IgD-negative memory B cell (primary cell): ENCODE measurements around the gene MACO1. TPM values are rescaled to one million over a fixed set of nuclear protein-coding genes. Genes with fewer than 3 reads are reported as not detected.
"Not testable (repeated sequence)": the region's sequence is repeated elsewhere in the genome, so short reads cannot be mapped to it uniquely, and the experiment has no call there.

Experiments used
- H3K27ac Mint-ChIP-seq, 3 donors: one replicate each; pipeline ENCODE4 v1.8.0; 2020 to 2022; ENCODE audit warnings: mild to moderate bottlenecking in 3 of 3, mixed read lengths in 3 of 3, moderate library complexity in 1 of 3
- H3K27me3 Mint-ChIP-seq: one replicate; pipeline ENCODE4 v1.8.0; 2021; ENCODE audit warnings: mixed read lengths
- H3K36me3 Mint-ChIP-seq: one replicate; pipeline ENCODE4 v1.8.0; 2020; ENCODE audit warnings: mild to moderate bottlenecking, mixed read lengths
- H3K4me1 Mint-ChIP-seq, 3 donors: one replicate each; pipeline ENCODE4 v1.8.0; 2020 to 2022; ENCODE audit warnings: mixed read lengths in 3 of 3, mild to moderate bottlenecking in 1 of 3
- H3K4me3 Mint-ChIP-seq, 4 donors: one replicate each; pipeline ENCODE4 v1.8.0; 2020 to 2022; ENCODE audit warnings: mild to moderate bottlenecking in 4 of 4, mixed read lengths in 4 of 4, moderate library complexity in 3 of 4
- H3K9me3 Mint-ChIP-seq, 3 donors: one replicate each; pipeline ENCODE4 v1.8.0; 2020 to 2021; ENCODE audit warnings: mixed read lengths in 3 of 3, mild to moderate bottlenecking in 1 of 3
- polyA plus RNA-seq: library from polyadenylated mRNA; unstranded; fragments of 300-500 nt; fragmentation: Illumina TruSeq; gene quantifications from one replicate; pipeline ENCODE4 v1.2.3, GENCODE V29; 2021

Gene MACO1
- polyA plus RNA-seq, 1 donor from 2014 or later = 8.3 TPM

DNA sequence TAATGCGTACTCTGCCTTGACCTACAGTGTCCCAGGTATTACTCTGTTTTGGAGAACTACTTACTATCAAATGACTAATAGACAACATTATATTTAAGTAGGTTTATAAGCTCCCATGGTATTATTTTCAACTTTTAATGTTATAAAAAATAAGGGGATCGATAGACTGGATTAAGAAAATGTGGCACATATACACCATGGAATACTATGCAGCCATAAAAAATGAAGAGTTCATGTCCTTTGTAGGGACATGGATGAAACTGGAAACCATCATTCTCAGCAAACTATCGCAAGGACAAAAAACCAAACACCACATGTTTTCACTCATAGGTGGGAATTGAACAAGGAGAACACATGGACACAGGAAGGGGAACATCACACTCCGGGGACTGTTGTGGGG, 30.1 kb downstream of the MACO1 start:
- H3K4me3 Mint-ChIP-seq, H3K4me1 Mint-ChIP-seq, H3K9me3 Mint-ChIP-seq, H3K27ac Mint-ChIP-seq, H3K36me3 Mint-ChIP-seq, H3K27me3 Mint-ChIP-seq: not testable (repeated sequence)

DNA sequence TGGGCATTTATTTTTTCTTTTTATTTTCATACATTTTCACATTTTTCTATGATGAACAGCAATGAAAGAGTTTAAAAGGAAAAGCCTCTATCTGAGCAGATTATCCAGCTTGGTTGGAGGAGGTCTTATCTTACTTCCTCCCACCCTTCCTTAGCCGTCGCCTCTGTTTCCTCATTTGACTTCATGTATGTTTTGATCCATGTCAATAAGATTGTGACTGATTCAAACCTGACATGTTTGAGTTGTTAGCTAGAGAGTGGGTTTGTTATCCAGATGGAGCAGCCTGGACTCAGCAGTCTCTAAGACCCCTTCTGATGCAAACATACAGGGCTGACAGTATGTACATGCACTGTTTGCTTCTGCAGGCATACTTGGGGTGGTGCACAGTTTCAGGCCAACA, 31.2 kb downstream of the MACO1 start:
- Mint-ChIP-seq H3K27me3 (no peaks in the 10 kb centered on the region), H3K27ac (no peak overlapping the region), H3K4me1 (peaks cover 0 to 2% (median 0%) of the 10 kb centered on the region in 3 donors), H3K9me3 (peaks cover 0 to 3% (median 3%) of the 10 kb centered on the region in 3 donors), H3K36me3 (peaks cover 7% of the 10 kb centered on the region), H3K4me3 (no peak overlapping the region)

DNA sequence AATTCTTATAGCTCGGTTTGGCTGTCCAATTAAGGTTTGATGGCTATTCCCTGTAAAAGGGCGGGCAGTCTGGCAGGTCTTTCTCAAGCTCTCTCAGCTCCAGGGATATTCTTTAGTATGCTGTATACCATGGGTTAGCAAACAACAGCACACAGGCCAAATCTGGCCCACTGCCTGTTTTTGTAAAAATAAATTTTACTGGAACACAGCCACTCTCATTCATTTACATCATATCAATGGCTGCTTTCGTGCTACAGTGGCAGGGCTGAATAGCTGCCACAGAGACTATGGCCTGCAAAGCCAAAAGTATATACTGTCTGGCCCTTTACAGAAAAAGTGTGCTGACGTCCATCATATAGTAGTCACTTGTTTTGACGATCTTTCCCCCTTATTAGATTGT, 32.0 kb downstream of the MACO1 start:
- H3K4me1 Mint-ChIP-seq = peaks cover 0 to 6% (median 2%) of the 10 kb centered on the region in 3 donors
- H3K27ac Mint-ChIP-seq = no peak overlapping the region
- H3K4me3 Mint-ChIP-seq = no peak overlapping the region
- H3K27me3 Mint-ChIP-seq = no peaks in the 10 kb centered on the region
- H3K36me3 Mint-ChIP-seq = peaks cover 9% of the 10 kb centered on the region
- H3K9me3 Mint-ChIP-seq = peaks cover 0 to 3% (median 3%) of the 10 kb centered on the region in 3 donors

DNA sequence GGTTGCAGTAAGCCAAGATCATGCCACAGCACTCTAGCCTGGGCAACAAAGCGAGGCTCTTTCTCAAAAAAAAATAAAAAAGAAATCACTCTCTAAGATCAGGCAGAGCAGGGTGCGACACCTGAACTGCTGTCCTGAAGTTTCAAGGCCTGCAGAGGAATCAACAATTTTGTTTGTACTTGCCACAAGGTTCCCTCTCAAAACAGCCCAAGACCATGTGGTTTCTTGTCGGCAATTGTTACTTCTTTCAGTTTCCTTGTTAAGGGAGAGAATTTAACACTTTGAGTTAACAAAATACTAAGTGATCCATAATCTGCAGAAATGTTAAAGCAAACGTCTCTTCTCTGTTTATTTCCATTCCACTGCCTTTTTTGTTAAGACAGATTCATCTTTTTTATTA, 36.5 kb downstream of the MACO1 start:
- H3K27me3 Mint-ChIP-seq = no peaks in the 10 kb centered on the region
- peaks cover 0 to 3% (median 0%) of the 10 kb centered on the region in 3 donors for H3K9me3 Mint-ChIP-seq
- H3K27ac Mint-ChIP-seq = no peak overlapping the region
- H3K4me3 Mint-ChIP-seq = no peak overlapping the region
- peaks cover 2% of the 10 kb centered on the region for H3K36me3 Mint-ChIP-seq
- peaks cover 0 to 11% (median 8%) of the 10 kb centered on the region in 3 donors for H3K4me1 Mint-ChIP-seq

DNA sequence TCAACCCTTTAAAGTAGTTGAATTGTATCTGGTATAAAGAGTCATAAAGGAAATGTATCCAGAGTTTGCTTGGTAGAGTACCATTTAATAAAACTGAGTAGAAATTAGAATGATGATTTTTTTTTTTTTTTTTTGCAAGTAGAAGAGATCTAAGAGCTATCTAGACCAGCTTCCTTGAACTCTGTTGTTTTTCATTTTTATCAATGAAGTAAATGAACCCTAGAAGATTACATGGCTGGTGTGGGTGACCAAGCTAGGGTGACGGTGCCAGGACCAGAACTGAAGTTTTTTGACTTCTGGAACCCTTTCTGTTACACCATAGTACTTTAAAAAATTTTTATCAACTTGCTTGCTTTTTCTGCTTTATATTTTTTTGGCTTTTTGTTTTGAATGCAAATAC, 36.9 kb downstream of the MACO1 start:
- Mint-ChIP-seq H3K4me3 (no peak overlapping the region), H3K4me1 (peaks cover 4 to 15% (median 11%) of the 10 kb centered on the region in 3 donors), H3K27me3 (no peaks in the 10 kb centered on the region), H3K27ac (peak overlapping the region in 1 of 3 donors; percentile 39), H3K36me3 (peaks cover 2% of the 10 kb centered on the region), H3K9me3 (peaks cover 0 to 3% (median 0%) of the 10 kb centered on the region in 3 donors)

DNA sequence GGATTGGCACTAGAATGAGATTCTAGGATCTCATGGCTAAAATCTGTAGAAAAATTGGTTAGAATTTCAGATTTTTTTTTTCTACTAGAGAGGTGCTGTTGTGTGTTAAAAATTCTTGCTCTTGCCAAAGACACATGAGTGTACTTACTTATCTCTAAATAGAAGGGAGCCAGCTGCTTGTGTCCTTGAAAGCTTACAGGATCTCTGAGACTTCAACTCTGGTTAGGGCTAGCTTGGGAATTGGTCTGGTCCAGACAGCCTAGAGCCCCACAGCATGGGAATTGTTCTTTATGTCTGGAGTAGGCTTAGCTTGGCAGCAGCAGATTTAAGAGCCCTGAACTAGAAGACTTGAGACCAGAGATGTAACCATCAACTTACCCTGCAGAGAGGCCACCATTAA, 37.3 kb downstream of the MACO1 start:
- no peaks in the 10 kb centered on the region for H3K27me3 Mint-ChIP-seq

DNA sequence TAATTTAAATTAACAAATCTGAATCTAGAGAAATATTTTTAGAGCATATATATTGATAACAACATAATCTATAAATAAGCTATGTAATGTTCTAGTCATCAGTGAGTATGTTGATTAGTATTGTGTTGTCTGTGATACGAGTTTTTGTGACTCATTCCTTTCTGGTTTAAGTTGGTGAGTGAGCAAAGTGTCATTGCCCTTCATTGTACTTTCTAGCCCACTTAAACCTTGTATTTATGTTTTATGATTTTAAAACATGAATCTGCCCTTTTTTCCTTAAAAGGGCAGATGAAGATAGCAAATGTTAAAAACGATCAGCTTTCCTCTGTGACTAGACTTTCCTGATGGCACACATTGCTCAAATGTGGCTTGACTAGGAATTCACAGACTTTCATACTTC, 38.5 kb downstream of the MACO1 start:
- no peak overlapping the region for H3K27ac Mint-ChIP-seq
- H3K27me3 Mint-ChIP-seq = no peaks in the 10 kb centered on the region
- peaks cover 0 to 3% (median 0%) of the 10 kb centered on the region in 3 donors for H3K9me3 Mint-ChIP-seq
- H3K4me1 Mint-ChIP-seq = peaks cover 15 to 25% (median 23%) of the 10 kb centered on the region in 3 donors
- H3K4me3 Mint-ChIP-seq = no peak overlapping the region
- H3K36me3 Mint-ChIP-seq = peaks cover 2% of the 10 kb centered on the region

More for the DNA sequence above, 37.3 kb downstream of the MACO1 start:
- Mint-ChIP-seq H3K9me3 (peaks cover 0 to 3% (median 0%) of the 10 kb centered on the region in 3 donors), H3K4me3 (no peak overlapping the region), H3K27ac (peak overlapping the region in 1 of 3 donors; percentile 33), H3K36me3 (peaks cover 2% of the 10 kb centered on the region), H3K4me1 (peaks cover 5 to 16% (median 14%) of the 10 kb centered on the region in 3 donors)

DNA sequence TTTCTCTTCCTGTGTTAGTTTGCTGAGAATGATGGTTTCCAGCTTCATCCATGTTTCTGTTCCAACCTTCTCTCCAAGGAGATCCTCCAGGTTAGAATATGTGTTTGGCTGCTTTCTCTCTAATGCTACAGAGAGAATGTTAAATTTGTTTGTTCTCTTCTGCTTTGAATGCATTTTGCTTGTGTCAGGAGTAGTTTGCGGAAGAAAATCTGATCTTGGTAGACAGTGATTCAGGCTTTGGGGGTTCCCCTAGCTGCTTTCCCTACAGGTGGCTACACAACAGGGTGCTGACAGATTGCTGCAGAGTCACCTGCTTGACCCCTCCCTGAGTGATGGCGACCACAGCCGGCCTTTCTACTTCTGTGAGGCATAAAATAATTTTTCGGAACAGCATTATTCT, 41.8 kb downstream of the MACO1 start:
- Mint-ChIP-seq H3K4me3 (peak overlapping the region in 1 of 4 donors; percentile 46), H3K27ac (peak overlapping the region in 2 of 3 donors; percentile 5 to 63), H3K9me3 (no peaks in the 10 kb centered on the region), H3K27me3 (no peaks in the 10 kb centered on the region), H3K36me3 (peaks cover 3% of the 10 kb centered on the region), H3K4me1 (peaks cover 18 to 28% (median 25%) of the 10 kb centered on the region in 3 donors)

DNA sequence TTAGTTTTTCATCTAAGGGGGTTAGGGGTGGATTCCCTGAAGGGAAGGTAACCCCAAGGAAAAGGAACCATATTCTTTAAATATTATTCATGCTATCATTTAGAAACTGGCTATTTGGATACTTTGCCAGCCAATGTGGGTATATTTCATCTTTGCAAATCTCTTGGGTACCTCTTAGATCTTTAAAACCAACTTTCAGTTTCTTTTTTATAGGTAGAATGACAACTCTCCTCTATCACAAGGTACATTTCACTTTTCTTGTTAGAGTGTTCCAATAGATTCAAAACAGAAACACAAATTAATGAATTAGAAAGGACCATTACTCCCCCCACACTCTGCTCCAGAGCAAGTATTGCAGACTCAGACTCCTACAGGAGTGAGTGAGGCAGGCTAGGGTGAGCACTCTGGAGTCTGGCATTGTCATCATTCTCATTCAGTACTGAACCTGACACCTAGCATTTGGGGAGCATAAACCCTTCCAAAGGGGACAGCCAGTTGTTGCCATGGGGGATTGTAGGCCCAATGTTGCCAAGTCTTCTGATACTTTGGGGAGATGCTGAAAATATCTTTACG, 43.0 kb downstream of the MACO1 start:
- H3K27ac Mint-ChIP-seq = peak overlapping the region in 2 of 3 donors; percentile 31 to 60
- no peaks in the 10 kb centered on the region for H3K9me3 Mint-ChIP-seq
- H3K4me3 Mint-ChIP-seq = peak overlapping the region in 1 of 4 donors; percentile 2
- peaks cover 1% of the 10 kb centered on the region for H3K36me3 Mint-ChIP-seq
- H3K4me1 Mint-ChIP-seq = peaks cover 18 to 26% (median 22%) of the 10 kb centered on the region in 3 donors
- H3K27me3 Mint-ChIP-seq = no peaks in the 10 kb centered on the region

DNA sequence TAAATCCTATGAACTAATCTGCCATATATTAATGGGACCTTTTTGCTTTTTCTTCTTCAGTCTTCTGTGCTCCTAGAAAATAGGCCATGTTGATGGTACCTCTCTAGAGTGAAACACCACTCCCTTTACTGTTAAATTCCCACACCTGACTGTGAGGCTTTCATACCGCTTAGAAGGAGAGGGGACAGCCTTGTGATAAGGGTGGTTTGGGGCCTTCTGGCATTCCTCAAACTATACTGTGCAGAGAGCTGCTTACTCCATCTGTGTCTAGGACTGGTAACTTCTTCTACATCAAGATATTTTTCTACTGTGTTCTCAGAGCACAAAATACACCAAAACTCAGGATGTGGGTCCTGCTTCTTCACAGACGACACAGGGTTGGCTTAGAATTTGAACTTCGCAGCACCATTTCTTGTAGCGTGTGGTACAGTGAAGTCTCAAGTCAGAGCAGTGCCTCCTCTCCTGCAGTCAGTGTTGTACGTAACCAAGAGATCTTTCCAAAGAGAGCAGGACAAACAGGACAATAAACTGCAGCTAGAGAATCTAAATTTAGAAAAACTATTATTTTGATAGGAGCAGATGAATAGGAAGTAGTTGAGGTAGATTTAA, 43.8 kb downstream of the MACO1 start:
- peaks cover 18 to 26% (median 22%) of the 10 kb centered on the region in 3 donors for H3K4me1 Mint-ChIP-seq
- H3K27ac Mint-ChIP-seq = peak overlapping the region in 2 of 3 donors; percentile 60 to 76
- H3K27me3 Mint-ChIP-seq = no peaks in the 10 kb centered on the region
- H3K36me3 Mint-ChIP-seq = peaks cover 1% of the 10 kb centered on the region
- no peak overlapping the region for H3K4me3 Mint-ChIP-seq
- no peaks in the 10 kb centered on the region for H3K9me3 Mint-ChIP-seq

DNA sequence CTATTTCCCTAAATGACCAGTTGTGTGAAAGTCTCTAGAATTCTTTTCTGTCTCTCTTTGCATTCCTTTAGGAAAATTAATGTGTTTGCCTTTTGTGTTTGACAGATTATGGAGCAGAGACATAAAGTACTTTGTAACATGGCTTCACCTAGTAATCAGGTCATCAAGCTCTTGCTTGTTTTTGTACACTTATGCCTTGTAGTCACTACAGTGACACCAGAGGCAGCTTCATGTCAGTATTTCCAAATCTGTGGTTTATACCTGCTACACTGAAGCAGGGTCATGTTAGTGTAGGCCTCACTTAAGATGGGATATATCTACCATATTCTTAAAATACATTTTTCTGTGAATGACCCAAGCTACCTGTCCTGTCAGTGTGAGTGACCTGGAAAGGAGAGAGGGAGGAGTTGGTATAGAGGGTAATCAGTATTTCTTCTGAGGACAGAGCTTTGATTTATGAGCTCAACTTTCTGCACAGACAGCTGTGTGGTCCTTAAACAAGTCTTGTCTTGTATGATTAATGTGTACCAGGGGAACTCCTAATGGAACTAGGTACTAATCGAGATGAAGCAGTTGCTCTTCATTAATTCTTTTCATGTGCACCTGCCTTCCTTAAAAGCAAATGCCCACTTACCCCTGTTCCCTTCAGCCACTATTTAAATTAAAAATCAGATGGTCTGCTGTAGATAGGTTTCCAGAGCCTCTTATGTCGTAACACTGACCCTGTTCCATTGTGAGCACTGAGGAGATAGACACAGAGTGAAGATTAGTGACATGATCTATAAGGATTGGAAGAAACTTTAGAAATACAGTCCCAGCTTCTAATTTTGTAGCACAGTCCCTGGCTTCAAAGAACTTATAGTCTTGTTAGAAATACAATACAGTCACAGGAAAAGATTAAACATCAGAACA, 45.7 kb downstream of the MACO1 start:
- Mint-ChIP-seq H3K36me3 (peaks cover 1% of the 10 kb centered on the region), H3K27ac (no peak overlapping the region), H3K27me3 (no peaks in the 10 kb centered on the region), H3K4me3 (no peak overlapping the region), H3K4me1 (peaks cover 18 to 23% (median 21%) of the 10 kb centered on the region in 3 donors), H3K9me3 (no peaks in the 10 kb centered on the region)

DNA sequence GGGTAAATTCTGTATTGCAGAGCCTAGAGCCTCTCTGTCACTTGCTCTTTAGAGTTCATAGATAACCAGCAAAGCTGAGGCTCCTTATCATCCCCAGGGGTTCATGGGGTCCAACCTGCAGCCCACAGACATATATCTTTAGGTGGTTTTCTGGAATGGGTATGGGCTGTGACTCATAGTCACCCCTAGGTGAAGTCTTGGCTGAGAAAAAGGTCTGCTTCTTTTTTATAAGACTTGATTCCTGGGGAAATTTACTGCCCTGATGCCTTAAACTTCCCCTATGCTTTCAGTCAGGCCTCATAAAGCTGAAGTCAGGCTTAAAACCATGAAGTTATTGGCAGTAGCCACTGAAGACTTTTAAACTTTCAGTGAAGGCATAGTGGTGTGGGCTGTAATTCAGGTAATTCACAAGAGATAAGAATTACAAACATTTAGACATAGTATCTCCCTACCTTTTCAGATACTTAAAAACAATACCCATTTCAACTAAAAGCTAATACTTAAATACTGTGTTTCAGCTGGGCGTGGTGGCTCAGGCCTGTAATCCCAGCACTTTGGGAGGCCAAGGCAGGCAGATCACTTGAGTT, 46.8 kb downstream of the MACO1 start:
- Mint-ChIP-seq H3K4me1 (peaks cover 15 to 27% (median 18%) of the 10 kb centered on the region in 3 donors), H3K4me3 (peak overlapping the region in 1 of 4 donors; percentile 17), H3K27ac (no peak overlapping the region), H3K27me3 (no peaks in the 10 kb centered on the region), H3K9me3 (no peaks in the 10 kb centered on the region), H3K36me3 (peaks cover 1% of the 10 kb centered on the region)

DNA sequence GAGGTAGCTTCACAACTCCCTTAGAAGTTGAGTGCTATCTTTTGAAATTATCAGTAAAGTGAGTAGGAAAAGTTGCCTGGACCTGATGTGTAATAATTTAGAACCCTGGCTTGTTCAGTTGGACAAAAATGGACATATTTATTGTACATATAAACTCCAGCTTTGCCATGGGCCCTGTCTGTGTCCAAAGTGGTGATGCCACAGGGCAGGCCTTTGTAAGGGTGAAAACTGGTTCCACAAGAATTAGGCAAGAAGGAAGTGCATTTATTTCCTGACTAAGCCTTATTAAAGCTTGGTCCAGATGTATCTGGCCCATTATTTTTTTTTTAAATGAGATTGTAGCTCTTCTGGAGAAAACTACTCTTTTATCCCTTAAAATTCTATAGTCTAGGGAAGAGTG, 47.9 kb downstream of the MACO1 start:
- Mint-ChIP-seq H3K4me3 (no peak overlapping the region), H3K4me1 (peaks cover 8 to 19% (median 12%) of the 10 kb centered on the region in 3 donors), H3K9me3 (no peaks in the 10 kb centered on the region), H3K36me3 (peaks cover 3% of the 10 kb centered on the region), H3K27me3 (no peaks in the 10 kb centered on the region), H3K27ac (no peak overlapping the region)

DNA sequence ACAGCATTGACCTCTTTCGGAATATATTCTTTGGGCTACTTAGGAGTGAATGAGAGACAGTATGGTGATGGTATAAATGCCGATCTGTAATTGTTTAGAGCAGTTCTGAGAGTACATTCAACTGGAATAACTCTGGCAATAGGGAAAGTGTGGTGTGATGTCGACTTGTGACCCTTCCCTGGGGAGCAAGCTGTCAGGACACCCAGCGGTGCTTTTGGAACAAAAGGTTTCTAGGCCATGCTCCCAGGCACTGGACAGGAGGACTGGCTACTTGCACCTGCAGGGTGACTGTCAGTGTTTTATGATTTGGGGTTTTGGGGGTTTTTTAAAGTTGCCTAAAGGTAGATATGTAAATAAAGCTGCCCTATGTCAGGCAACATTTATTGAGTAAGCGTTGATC, 50.9 kb downstream of the MACO1 start:
- H3K27ac Mint-ChIP-seq = no peak overlapping the region
- peaks cover 7 to 18% (median 8%) of the 10 kb centered on the region in 3 donors for H3K4me1 Mint-ChIP-seq
- H3K27me3 Mint-ChIP-seq = no peaks in the 10 kb centered on the region
- no peaks in the 10 kb centered on the region for H3K9me3 Mint-ChIP-seq
- H3K36me3 Mint-ChIP-seq = peaks cover 1% of the 10 kb centered on the region
- no peak overlapping the region for H3K4me3 Mint-ChIP-seq

DNA sequence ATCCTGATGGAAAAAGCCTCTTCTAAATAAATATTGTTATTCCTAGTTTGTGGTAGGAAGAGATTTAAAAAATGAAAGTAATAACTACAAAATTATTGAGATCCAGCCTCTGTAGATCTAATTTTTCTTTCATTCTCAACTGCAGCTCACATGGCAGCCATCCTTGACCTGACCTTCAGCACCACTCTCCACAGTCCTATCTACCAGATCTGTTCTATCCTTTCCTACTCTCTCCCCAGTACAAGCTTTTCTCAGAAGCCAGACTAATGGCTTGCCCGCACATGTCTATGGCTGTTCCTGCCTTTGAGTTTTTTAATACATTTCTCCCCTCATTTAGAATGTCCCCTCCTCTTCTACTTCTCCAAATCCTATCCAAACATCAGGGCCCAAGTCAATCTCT, 51.5 kb downstream of the MACO1 start:
- Mint-ChIP-seq H3K27me3 (no peaks in the 10 kb centered on the region), H3K36me3 (peaks cover 1% of the 10 kb centered on the region), H3K27ac (peak overlapping the region in 2 of 3 donors; percentile 23 to 80), H3K4me1 (peaks cover 7 to 16% (median 8%) of the 10 kb centered on the region in 3 donors), H3K4me3 (no peak overlapping the region), H3K9me3 (no peaks in the 10 kb centered on the region)
